OCI-LY3 (cell line): ENCODE measurements around the gene PPP2R2C.

Experiments
- EZH2phosphoT487 ChIP-seq: fragments of 200-600 bp; shearing (Covaris generic); IDR thresholded peaks from 2 replicates; pipeline ENCODE4 v1.6.1; 2018; ENCODE audit warnings: antibody characterized with exemption, mixed run types, low read depth
- TF ChIP-seq, protein P1 (sequence below): fragments of 200-600, 300-600 bp; sonication (generic); IDR thresholded peaks from 2 replicates; pipeline ENCODE4 v1.5.1; 2014; ENCODE audit warnings: antibody characterized with exemption, low read length, low read depth

DNA sequence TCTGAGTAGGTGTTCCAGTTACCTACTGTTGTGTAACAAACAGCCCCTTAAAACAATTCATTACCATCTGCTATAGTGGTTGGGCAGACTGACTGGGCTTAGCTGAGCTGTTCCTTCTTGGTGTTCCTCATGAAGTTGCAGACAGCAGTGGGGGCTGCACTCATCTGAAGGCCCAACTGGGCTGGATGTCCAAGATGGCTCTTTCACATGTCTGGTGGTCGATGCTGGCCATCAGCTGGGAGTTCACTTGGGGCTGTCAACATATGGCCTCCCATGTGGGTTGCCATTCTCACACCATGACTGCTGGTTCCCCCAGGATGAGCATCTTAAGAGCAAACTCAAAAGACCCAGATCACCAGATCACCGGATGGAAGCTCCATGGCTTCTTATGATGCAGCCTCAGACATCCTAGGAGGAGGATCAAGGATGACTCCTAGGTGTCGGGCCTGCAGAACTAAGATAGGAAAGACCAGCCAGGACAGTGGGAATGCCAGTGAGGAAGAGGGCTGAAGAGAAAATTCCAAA, 34.3 kb upstream of the PPP2R2C start:
- TF ChIP-seq, protein P1, sequence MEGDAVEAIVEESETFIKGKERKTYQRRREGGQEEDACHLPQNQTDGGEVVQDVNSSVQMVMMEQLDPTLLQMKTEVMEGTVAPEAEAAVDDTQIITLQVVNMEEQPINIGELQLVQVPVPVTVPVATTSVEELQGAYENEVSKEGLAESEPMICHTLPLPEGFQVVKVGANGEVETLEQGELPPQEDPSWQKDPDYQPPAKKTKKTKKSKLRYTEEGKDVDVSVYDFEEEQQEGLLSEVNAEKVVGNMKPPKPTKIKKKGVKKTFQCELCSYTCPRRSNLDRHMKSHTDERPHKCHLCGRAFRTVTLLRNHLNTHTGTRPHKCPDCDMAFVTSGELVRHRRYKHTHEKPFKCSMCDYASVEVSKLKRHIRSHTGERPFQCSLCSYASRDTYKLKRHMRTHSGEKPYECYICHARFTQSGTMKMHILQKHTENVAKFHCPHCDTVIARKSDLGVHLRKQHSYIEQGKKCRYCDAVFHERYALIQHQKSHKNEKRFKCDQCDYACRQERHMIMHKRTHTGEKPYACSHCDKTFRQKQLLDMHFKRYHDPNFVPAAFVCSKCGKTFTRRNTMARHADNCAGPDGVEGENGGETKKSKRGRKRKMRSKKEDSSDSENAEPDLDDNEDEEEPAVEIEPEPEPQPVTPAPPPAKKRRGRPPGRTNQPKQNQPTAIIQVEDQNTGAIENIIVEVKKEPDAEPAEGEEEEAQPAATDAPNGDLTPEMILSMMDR, result no peak
- TF ChIP-seq EZH2phosphoT487, result no peak
